ENCODE measurements around the gene TDG.
"Not testable (repeated sequence)": the region's sequence is repeated elsewhere in the genome, so short reads cannot be mapped to it uniquely, and the experiment has no call there.

TDG gene

DNA sequence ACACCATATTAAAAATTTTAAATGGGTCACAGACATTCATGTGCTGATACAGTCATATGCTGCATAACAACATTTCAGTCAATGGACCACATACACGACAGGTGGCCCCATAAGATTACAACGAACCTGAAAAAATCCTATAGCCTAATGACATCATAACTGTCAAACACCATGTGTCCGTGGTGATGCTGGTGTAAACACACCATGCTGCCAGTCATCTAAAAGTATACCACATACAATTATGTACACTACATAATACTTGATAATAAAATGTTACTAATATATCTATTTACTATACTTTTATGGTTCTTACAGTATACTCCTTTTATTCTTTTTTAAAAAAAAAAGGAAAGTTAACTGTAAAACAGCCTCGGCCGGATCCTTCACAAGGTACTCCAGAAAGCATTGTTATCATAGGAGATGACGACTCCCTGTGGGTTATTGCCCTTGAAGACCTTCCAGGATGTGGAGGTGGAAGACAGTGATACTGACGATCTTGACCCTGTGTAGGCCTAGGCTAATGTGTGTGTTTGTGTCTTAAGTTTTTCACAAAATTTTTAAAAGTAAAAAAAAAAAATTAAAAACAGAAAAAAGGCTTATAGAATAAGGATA lies 5.0 kb upstream of the TDG start:
- no peak for DNase-seq

DNA sequence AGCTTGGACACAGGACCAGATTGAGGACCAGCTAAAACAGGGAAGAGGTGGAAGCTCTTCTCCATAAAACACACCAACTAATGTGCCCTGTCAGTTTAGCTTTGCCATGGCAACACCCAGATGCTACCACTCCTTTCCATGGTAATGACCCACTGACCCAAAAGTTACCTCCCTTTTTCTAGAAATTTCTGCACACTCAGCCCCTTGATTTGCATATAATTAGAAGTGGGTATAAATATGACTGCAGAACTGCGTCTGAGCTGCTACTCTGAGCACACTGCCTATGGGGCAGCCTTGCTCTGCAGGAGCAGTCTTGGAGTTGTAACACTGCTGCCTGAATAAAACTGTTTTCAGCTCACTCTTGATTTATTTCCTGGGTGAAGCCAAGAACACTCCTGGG lies 3.2 kb upstream of the TDG start:
- no peak for DNase-seq

DNA sequence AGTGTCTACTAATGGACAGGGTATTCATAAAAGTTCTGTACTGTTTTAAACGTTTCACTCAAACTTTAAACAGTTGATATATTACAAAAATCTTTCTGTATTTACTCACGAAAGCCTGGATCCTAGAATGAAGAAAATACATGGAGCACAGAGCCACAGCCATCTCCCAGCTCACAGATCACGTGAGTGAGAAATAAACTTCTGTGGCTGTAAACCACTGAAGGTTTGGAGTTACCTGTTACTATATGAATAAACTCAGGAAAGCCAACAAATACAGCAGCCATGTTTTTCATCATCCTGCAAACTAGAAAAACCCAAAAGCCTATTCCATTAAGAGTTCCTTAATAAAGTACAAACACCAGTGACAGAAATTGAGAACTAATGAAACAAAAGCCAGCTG lies 867 bp upstream of the TDG start:
- DNase-seq = no peak

DNA sequence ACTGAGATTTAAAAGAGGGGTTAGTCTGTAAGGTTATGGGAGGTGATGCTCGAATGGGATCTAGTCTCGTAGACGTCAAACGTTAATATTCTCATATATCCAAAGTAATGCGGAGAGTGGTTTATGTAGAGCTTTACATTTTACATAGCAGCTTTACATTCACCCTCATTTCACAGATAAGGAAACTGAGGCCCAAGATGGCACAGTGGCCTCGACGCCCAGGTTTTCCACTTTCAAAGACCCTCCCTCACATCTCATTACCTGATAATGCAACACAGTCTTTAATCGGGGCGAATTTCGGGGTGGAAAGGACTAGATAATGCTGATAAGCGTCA lies 450 bp upstream of the TDG start:
- no peak for DNase-seq

DNA sequence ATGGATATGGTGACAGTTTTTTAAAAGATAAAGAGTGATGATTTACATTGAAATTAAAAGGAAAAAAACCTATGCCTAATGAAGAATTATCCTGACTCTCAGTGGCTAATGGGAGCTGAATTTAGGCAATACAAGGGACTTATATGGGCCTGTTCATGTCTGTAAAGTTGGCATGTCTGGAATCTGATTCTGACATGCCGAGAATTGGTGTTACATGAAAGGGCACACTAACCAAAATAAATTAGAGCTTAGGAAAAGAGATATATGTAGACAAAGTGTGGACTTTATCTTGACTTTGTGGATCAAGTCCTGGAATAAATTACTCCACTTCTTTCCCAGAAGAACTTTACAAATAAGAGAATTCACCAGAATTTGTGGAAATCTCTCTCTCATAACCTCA lies 1.1 kb downstream of the TDG start:
- DNase-seq = no peak

DNA sequence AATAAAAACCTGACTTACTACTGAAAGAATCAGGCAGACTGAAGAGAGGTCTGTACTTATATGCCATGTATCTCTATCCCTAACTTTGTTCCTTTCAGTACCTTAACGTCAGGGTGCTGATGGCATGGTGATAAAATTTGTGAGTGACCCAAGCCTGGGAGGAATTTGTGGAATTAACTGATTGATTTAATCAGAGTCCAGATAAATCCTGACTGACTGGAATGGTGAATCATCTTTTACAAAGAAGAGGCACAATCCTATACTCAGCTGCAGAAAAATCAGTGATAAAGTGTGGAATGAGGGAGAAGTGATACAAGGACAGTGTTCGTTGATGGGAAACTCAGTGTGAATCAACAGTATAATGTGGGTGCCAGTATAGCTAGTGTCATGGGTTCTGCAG lies 3.7 kb downstream of the TDG start:
- DNase-seq = no peak

DNA sequence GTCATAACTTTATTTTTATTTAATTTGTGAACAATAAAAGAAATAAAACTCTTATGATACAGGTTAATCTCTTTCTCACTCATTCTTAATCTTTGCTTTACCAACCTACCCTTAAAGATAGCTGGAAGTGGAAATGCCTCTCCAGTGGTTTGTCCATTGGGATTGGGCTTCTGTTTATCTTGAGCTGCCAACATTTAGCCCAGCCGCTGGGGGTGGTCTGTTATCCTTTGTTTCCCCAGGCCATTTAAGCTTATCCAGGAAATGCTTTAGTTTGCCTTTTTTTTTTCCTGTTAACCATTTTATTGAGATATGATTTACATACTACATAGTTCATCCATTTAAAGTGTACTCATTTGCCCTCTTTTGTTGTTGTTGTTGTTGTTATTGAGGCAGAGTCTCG lies 8.2 kb downstream of the TDG start:
- DNase-seq = no peak

DNA sequence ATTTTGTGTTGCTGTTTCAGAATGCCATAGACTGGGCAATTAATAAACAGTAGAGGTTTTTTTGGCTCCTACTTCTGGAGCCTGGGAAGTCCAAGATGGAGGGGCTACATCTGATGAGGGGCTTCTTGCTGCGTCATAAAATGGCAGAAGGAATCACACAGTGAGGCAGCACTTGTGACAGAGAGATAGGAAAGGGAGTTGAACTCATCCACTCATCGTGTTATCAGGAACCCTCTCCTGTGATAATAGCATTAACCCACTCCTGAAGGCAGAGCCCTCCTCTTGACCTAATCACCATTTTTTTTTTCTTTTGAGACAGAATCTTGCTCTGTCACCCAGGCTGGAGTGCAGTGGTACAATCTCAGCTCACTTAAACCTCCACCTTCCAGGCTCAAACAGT lies 9.7 kb downstream of the TDG start:
- no peak for DNase-seq

DNA sequence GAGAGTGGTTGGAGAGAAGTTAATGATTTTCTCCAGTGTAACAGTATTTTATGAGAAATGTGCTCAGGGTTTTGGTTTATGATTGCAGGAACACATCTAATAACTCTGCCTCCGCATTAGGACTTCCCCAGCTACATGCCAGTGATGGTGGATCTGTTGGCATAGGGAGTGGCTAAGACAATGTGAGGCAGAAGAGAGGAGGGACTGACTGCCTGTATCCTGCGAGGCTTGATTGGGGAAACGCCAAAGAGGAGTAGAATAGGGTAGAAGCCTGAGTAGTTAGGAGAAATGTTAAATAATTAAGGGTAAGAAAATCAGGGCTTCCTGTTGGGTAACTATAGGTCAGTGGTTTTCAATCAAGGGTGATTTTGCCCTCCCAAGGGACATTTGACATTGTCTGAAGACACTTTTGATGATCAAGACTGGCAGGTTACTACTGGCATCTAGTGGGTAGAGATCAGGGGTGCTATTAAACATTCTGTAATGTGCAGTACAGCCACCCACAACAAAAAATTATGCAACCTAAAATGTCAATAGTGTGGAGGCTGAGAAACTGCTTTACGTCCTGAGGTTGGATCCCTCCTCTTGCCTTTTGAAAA lies 12.8 kb downstream of the TDG start:
- no peak for DNase-seq

DNA sequence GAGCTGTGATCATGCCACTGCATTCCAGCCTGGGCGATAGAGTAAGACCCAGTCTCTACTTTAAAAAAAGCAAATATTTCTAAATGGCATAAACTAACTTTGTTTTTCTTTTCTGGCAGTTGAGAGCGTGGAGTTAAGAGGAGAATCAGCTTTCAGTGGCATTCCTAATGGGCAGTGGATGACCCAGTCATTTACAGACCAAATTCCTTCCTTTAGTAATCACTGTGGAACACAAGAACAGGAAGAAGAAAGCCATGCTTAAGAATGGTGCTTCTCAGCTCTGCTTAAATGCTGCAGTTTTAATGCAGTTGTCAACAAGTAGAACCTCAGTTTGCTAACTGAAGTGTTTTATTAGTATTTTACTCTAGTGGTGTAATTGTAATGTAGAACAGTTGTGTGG lies 21.2 kb downstream of the TDG start:
- no peak for DNase-seq

DNA sequence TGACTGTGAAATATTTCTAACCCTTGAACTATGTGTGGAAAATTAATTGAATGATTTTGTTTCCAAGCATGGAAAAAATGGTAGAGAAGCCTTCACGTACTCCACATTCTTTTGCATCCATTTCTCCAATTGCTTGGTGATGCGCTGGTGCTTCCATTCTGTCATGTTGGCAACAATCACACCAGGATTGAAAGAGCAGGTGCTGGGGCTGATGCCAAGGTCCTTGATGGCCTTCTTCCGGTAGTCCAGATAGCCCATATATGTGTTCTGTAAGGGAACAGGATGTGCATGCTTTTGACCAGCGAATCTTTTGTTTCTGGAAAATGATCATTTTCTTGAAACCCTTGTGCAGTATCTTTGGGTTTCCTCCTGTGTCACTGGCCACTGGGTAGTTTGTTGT lies 28.6 kb downstream of the TDG start:
- DNase-seq = no peak

DNA sequence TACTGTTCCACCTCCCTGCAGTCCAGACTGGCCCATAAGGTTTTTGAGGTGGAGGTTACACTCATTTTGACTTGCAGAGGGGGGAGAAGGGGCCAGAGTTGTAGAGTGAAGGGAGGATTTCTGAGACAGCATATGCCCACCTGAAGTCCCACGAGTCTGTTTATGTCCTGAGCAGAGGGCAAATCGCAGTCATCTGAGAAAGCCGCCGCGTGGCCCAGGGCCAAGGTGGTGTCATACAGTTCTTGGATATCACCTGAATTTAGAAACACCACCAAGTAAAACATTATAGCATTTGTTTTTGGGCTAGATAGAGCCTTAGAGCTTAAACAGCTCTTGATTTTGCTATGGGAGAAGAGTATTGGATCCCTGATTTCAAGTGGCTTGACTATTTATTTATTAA lies 30.9 kb downstream of the TDG start:
- DNase-seq = no peak

DNA sequence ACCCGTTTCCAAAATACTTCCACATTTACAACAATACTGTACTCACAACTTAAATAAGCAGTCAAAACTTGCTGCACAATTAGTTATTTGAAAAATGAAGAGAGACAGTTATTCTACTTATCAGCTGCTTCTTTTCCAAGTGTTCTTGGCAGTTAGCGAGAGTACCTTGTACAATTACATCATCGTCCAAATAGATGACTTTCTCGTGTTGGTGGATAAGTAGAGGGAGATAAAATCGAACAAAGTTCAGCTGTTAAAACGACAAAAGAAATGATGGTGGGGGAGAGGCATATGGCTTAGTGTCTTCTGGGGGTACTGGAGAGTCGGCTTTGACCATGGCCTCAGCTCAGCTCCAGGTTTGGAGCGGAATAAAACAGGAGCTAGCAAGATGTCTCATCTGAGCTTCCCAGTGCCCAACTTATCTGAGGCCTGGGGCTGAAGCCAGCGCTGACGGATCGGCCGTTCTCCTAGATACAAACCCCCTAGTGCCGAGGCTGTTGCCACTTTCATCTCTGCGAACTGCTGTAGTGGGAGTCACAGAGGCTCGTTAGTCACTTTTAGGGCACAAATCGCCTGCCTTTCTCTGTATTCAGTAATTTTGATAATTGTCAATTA lies 31.7 kb downstream of the TDG start:
- no peak for DNase-seq

DNA sequence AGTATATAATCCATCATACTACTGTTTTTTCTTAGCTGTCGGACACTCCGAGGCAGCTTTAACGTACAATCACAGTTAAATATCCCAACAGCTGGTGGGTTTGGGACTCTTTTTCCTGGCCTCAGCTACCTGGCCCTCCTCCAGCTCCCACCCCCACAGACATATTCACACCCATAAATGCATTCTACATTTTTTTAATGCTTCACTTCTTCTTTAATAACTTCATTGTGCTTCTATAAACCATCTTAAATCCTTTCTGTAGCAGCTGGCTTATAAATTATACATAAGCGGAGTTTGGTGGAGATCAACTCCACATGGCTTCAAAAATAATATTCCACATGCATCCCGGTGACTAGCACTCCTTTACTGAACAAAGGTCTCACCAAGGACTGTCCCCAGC lies 33.3 kb downstream of the TDG start:
- no peak for DNase-seq

DNA sequence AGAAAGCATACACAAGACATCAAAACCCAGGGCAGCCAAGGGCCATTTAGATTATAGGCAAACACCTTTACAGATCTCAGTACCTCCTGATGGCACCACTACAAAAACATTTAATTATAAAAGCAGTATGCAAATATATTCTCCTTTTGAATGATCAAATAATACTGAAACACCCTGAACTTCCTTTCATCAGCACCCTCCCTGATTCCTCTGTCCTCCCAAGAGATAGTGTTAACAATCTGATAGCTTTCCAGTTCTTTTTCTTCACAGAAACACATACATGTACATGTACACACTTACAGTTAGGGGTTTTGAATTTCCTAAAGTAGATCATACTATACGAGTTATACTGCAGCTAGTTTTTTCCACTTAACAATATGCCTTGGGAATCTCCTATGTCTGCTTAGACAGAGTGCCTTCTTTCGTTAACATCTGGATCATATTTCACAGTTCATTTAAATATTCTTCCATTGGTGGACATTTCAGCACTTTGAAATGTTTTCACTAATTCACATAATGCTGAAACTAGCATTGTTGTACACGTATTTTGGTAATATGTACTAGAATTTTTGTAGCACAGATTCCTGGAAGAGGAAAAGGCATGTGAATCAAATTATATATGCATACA lies 35.2 kb downstream of the TDG start:
- DNase-seq = no peak

DNA sequence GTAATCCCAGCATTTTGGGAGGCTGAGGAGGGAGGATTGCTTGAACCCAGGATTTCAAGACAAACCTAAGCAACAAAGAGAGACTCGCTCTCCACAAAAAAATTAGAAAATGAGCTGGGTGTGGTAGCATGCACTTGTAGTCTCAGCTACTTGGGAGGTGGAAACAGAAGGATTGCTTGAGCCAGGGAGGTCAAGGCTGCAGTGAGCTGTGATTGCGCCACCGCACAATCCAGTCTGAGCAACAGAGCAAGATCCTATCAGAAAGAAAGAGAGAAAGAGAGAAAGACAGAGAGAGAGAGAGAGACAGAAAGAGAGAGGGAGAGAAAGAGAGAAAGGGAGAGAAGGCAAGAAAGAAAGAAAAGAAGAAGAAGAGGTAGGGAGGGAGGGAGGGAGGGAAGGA lies 37.0 kb downstream of the TDG start:
- no peak for DNase-seq

DNA sequence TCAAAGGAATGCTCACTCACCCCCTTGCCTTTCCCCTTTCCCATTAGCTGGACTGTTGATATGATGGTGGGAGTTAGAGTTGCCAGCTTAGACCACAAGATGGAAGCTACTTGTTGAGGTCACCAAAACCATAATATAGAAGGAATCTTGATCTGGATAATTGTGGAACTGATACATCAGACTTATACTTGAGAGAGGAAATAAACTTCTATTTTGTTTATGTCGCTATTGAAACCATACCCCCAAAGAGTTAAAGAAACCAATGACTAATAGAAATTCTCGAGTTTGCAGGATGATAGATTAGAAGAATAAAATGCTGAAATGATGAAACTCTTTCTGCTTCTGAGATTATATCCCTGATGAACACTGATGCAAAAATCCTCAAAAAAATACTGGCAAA lies 37.9 kb downstream of the TDG start:
- no peak for DNase-seq

DNA sequence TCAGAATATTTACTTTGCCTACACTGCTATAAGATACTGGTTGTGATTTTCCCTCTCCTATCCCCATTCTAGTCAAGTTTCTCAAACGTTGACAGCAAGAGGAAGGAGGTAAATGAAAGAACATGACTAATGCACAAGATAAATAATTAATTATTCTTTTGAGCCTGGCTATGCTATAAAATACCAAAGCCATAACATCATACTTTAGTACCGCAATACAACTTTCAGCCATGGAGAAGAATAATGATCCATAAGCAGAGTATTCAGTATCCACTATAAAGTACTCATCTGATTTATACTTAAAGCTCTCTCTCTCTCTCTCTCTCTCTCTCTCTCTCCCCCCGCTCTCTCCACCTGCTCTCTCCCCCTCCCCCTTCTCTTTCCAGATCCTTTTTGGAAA lies 41.3 kb downstream of the TDG start:
- DNase-seq = no peak

DNA sequence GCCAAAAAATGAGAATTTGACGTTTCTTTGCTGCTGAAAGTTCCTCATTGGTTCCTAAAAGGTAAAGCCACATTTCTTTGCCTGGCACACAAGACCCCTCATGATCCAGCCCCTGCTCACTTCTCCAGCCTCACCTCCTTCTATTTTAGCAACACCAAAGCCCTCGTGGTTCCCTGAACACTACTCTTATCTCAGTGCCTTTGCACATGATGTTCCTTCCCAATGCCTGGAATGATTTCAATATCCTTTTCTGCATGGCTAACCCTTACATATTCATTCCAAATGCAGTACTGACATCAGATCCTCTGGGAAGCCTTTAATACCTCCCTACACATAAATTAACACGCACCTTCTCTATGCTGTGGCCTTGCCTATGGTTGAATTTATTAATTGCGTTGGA lies 44.4 kb downstream of the TDG start:
- no peak for DNase-seq

DNA sequence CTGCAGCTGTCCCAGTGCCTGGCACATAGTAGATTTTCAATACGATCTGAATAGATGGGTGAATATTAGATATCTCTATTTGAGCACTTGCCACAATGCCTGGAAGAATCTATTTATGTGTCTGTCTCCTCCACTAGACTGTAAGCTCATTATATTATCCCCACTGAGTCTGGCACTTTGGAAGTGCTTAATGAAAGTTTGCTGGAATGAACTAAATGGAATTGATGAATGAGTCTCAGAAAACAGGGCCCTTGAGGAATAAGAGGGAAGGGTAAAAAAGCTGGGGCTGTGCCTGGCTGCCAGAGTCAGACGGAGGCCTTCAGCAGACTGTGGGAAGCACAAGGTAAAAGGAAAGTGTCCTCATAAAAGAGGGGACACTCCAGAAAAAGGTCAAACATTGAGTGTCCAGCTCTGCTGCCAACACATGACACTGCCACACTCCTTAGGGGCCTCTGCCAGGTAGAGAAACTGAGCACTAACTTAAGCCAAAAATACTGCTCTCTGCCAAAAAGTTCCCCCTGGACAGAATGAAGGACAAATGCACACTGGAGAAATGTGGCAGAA lies 45.0 kb downstream of the TDG start:
- DNase-seq = no peak

DNA sequence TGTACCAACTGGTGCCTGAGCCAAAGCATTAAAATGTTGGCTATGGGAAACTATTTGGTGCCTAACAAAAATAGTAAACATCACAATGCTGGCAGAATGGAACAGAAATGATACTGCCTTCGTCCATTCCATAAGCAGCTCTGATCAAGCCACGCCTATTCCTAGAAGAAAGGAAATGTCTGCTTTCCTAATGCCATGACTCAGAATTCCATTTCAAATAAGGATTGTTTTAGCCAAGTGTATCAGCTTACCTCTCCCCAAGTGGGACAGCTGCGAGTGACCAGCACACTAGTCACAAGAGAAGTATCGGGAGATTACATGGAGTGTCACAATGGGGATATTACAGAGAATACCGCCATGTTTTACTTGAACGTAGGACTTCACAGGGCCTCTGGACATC lies 45.6 kb downstream of the TDG start:
- no peak for DNase-seq

DNA sequence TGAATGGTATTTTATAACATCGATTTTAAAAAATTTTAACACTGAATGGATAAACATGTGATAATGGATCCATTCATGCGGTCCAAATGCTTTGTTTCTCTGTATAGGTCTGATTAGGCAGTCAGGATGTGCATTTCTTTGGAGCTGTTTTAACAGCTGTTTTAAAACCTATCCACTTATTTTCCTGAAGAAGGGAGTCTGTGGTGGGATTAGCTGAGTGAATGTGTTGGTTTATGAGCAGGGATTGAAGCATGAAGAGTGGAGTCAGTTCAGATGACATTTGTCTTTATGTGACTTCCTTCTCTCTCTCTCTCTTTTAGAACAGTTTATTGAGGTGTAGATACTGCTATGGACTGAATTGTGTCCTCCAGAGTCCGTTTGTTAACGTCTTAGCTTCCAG lies 46.7 kb downstream of the TDG start:
- no peak for DNase-seq

DNA sequence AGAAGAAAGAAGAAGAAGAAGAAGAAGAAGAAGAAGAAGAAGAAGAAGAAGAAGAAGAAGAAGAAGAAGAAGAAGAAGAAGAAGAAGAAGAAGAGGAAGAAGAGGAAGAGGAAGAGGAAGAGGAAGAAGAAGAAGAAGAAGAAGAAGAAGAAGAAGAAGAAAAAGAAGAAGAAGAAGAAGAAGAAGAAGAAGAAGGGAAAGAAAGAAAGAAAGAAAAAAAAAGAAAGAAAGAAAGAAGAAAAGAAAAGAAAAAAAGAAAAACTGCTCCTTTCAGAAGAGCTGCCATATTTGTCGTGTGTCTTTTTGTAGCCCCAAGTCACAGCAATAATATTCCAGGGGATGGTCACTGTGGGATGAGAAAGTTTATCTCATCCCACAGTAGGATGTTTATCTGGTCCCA lies 56.2 kb downstream of the TDG start:
- not testable (repeated sequence) for DNase-seq

DNA sequence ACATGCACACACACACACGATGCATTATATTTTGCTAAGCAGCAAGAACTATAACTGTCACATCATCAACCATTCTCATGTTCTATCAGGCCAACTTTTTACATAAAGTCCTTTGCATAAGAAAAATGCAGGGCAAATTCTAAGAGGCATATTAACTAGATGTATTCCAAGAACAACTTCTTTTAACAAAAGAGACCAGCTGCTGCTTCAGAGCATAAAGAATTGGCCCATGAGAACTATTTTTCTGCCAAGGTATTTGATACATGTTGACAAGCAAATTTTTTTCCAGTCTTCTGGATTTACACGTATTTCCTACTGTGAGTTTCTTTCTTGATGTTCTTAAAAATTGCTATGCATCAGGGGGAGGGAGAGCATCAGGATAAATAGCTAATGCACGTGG lies 57.1 kb downstream of the TDG start:
- DNase-seq = no peak

DNA sequence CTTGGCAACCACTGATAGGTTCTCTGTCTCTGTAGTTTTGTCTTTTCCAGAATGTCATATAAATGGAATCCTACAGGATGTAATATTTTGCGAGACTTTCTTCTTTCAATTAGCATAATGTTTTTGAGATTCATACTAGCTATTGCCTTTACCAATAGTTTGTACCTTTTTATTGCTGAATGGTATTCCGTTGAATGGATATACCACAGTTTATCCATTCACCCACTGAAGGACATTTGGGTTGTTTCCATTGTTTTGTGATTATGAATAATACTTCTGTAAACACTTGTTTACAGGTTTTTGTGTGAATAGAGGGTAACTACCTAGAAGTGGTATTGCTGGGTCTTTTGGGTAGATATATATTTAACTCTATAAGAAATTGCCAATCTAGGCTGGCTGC lies 58.0 kb downstream of the TDG start:
- DNase-seq = no peak
